Upper lobe of right lung (tissue), 1 donor: ENCODE data around the gene DGKI. TPM values are rescaled to one million over a fixed set of nuclear protein-coding genes. Genes with fewer than 3 reads are reported as not detected.

ENCODE experiments used
- ATAC-seq: fragments of 200-7000 bp; cut with Tn5 transposase; one replicate; pipeline ENCODE4 v1.9.1; 2020; ENCODE audit warnings: mild to moderate bottlenecking, moderate library complexity
- DNase-seq: peaks from one replicate; pipeline ENCODE4 v3.0.0-alpha.2; 2020
- H3K27ac ChIP-seq: fragments of 200-600 bp; one replicate; pipeline ENCODE4 v1.8.0; 2022
- H3K27me3 ChIP-seq: fragments of 200-600 bp; one replicate; pipeline ENCODE4 v1.8.0; 2022; ENCODE audit warnings: mild to moderate bottlenecking
- H3K36me3 ChIP-seq: fragments of 200-600 bp; one replicate; pipeline ENCODE4 v1.8.0; 2022
- H3K4me1 ChIP-seq: fragments of 200-600 bp; one replicate; pipeline ENCODE4 v1.8.0; 2022
- H3K4me3 ChIP-seq: fragments of 200-600 bp; one replicate; pipeline ENCODE4 v1.8.0; 2022; ENCODE audit warnings: mild to moderate bottlenecking
- H3K9me3 ChIP-seq: fragments of 200-600 bp; one replicate; pipeline ENCODE4 v1.8.0; 2022
- intact Hi-C: fragments of 100-400 bp; cut with DNase I; formaldehyde crosslinking; loops from one replicate; pipeline ENCODE4 v1.11.0; 2022
- total RNA-seq: library from RNA; stranded (reverse); fragmentation: NEBNext Ultra II Directional; extraction: Animal tissue kit (Norgen Biotek cat#: 25700); gene quantifications from one replicate; pipeline ENCODE4 v1.2.1, GENCODE V29; 2021
- TF ChIP-seq, protein P1 (sequence below): fragments of 200-600 bp; IDR thresholded peaks from one replicate; pipeline ENCODE4 v1.8.0; 2022; ENCODE audit warnings: antibody characterized with exemption
- donor health status: DM: no; HTN: yes; CAD: no; lungs with severe emphysema.

The DGKI gene
- total RNA-seq, 1 donor from 2014 or later, result 0.67 TPM

GRCh38 chr7:137704723-137705122, 142.1 kb downstream of the DGKI start:
- H3K4me1 ChIP-seq, result no peaks in the 10 kb centered on the region
- H3K36me3 ChIP-seq, result no peaks in the 10 kb centered on the region
- DNase-seq (no peak), ATAC-seq (no peak)
- intact Hi-C loops, result no loop called here
- TF ChIP-seq, protein P1, sequence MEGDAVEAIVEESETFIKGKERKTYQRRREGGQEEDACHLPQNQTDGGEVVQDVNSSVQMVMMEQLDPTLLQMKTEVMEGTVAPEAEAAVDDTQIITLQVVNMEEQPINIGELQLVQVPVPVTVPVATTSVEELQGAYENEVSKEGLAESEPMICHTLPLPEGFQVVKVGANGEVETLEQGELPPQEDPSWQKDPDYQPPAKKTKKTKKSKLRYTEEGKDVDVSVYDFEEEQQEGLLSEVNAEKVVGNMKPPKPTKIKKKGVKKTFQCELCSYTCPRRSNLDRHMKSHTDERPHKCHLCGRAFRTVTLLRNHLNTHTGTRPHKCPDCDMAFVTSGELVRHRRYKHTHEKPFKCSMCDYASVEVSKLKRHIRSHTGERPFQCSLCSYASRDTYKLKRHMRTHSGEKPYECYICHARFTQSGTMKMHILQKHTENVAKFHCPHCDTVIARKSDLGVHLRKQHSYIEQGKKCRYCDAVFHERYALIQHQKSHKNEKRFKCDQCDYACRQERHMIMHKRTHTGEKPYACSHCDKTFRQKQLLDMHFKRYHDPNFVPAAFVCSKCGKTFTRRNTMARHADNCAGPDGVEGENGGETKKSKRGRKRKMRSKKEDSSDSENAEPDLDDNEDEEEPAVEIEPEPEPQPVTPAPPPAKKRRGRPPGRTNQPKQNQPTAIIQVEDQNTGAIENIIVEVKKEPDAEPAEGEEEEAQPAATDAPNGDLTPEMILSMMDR, result no peak
- H3K4me3 ChIP-seq, result no peak overlapping the region
- no peaks in the 10 kb centered on the region for H3K27me3 ChIP-seq
- peaks cover 12% of the 10 kb centered on the region for H3K9me3 ChIP-seq
- H3K27ac ChIP-seq, result no peak overlapping the region

DNA sequence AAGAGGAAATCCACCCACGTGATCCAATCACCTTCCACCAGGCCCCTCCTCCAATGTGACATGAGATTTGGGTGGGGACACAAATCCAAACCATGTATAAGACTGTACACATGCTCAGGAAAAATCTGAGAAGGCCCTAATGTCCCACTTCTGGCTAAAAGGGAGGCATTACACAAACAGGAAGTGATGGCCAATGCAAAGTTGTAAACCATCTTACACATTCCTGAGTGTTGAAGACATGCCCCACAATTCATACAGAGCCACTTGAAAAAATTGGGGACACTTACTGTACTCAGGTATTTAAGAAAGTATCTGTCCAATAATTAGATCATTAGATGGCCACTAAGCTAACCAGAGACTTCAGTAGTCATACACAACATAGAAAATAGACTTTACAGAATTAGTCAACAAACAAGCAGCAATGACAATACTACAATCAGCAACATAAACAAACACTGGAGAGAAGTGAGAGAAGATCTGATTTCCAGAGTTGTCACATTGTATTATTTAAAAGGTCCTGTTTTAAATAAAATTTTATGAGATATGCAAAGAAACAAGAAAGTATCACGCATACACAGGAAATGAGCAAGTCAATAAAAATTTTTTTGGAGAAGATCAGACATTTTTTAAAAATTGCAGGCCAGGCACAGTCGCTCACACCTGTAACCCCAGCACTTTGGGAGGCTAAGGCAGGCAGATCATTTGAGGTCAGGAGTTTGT, 143.3 kb downstream of the DGKI start:
- H3K4me3 ChIP-seq, result no peak overlapping the region
- H3K27ac ChIP-seq, result no peak overlapping the region
- H3K4me1 ChIP-seq, result no peaks in the 10 kb centered on the region
- DNase-seq (no peak), ATAC-seq (no peak)
- no peaks in the 10 kb centered on the region for H3K36me3 ChIP-seq
- intact Hi-C loops, result no loop called here
- peaks cover 12% of the 10 kb centered on the region for H3K9me3 ChIP-seq
- TF ChIP-seq, protein P1, result no peak
- no peaks in the 10 kb centered on the region for H3K27me3 ChIP-seq

- Histone ChIP-seq H3K9me3 (no peaks in the 10 kb centered on the region), H3K36me3 (no peaks in the 10 kb centered on the region), H3K27ac (no peak overlapping the region), H3K27me3 (no peaks in the 10 kb centered on the region), H3K4me3 (no peak overlapping the region), H3K4me1 (no peaks in the 10 kb centered on the region)
- DNase-seq (no peak), ATAC-seq (no peak)
- TF ChIP-seq, protein P1, result no peak
- intact Hi-C loops, result no loop called here
Observed at GRCh38 chr7:137696988-137697387, 149.8 kb downstream of the DGKI start.

- Histone ChIP-seq H3K4me1 (no peaks in the 10 kb centered on the region), H3K27me3 (no peaks in the 10 kb centered on the region), H3K27ac (no peak overlapping the region), H3K4me3 (no peak overlapping the region), H3K36me3 (no peaks in the 10 kb centered on the region), H3K9me3 (no peaks in the 10 kb centered on the region)
- ATAC-seq (no peak), DNase-seq (no peak)
- intact Hi-C loops, result no loop called here
- TF ChIP-seq, protein P1, result no peak
Observed at GRCh38 chr7:137696376-137696775, 150.4 kb downstream of the DGKI start.

- Histone ChIP-seq H3K36me3 (no peaks in the 10 kb centered on the region), H3K4me1 (no peaks in the 10 kb centered on the region), H3K27me3 (no peaks in the 10 kb centered on the region), H3K27ac (no peak overlapping the region), H3K9me3 (no peaks in the 10 kb centered on the region), H3K4me3 (no peak overlapping the region)
- intact Hi-C loops, result no loop called here
- DNase-seq (no peak), ATAC-seq (no peak)
- TF ChIP-seq, protein P1, result no peak
Observed at GRCh38 chr7:137695942-137696341, 150.8 kb downstream of the DGKI start.

DNA sequence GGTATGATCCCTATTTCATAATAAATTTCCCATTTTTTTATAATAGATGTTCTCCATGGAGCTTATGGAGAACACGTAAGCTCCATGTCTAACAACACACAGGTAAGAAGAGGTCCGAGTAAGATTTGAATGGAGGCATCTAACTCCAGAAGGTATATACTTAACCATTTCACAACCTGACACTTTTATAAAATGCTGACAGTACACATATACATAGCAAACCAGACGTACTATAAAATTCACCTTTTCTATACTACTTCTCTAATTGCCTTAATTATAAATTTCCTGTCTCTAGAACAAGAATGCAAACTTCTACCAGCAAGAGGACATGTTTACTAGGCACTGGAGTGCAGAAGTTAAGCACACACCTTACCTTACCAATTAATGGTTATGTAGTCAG, 151.3 kb downstream of the DGKI start:
- no peak overlapping the region for H3K27ac ChIP-seq
- ATAC-seq, result no peak
- no peaks in the 10 kb centered on the region for H3K9me3 ChIP-seq
- no peak overlapping the region for H3K4me3 ChIP-seq
- DNase-seq, result no peak
- H3K36me3 ChIP-seq, result no peaks in the 10 kb centered on the region
- TF ChIP-seq, protein P1, result no peak
- no peaks in the 10 kb centered on the region for H3K4me1 ChIP-seq
- intact Hi-C loops, result no loop called here
- no peaks in the 10 kb centered on the region for H3K27me3 ChIP-seq
